ENCODE results near the gene LBR. TPM values are rescaled to one million over a fixed set of nuclear protein-coding genes. Genes with fewer than 3 reads are reported as not detected.

Gene LBR
- total and polyA plus RNA-seq, 2 experiments from 2014 or later: 50.6 to 91.3 TPM

- TF ChIP-seq ZNF462 (CRISPR knock-in tag; IDR thresholded peaks at IDR 0.05): no peak
- no peak for TF ChIP-seq NANOG (IDR thresholded peaks at IDR 0.05; ENCODE audit: borderline replicate concordance)
- TF ChIP-seq ETS1 (IDR thresholded peaks at IDR 0.05): no peak
- TF ChIP-seq CTCF (conservative IDR thresholded peaks at IDR 0.05; ENCODE audit: low read depth in 2 of 2): no peak
- no peak for TF ChIP-seq ZNF331 (CRISPR knock-in tag; IDR thresholded peaks at IDR 0.05; ENCODE audit: low read depth)
- TF ChIP-seq STAT1 (IDR thresholded peaks at IDR 0.05; ENCODE audit: unreplicated experiment): no peak
- no peak for TF ChIP-seq ZNF114 (CRISPR knock-in tag; IDR thresholded peaks at IDR 0.05)
- TF ChIP-seq JUNB (IDR thresholded peaks at IDR 0.05; ENCODE audit: unreplicated experiment): no peak
Measured at GRCh38 chr1:225366018-225366417, 61.8 kb downstream of the LBR start (continued).

Measured in GM23338 (cell line).